Stomach smooth muscle (tissue), 2 donors: ENCODE measurements around the gene EEPD1.

Experiments
- H3K27ac ChIP-seq: one replicate; pipeline ENCODE4 v1.7.0; 2013; ENCODE audit warnings: mild to moderate bottlenecking, low read length, inconsistent platforms
- H3K27me3 ChIP-seq, 2 donors: one replicate each; pipeline ENCODE4 v1.7.0; 2013; ENCODE audit warnings: low read length in 2 of 2; ENCODE audit not compliant: insufficient read depth in 2 of 2, control insufficient read depth in 1 of 2
- H3K36me3 ChIP-seq, 2 donors: one replicate each; pipeline ENCODE4 v1.7.0; 2013; ENCODE audit warnings: low read length in 2 of 2; ENCODE audit not compliant: control insufficient read depth in 2 of 2, insufficient read depth in 2 of 2
- H3K4me1 ChIP-seq: one replicate; pipeline ENCODE4 v1.7.0; 2013; ENCODE audit warnings: low read length; ENCODE audit not compliant: control insufficient read depth, insufficient read depth
- H3K4me3 ChIP-seq, 2 donors: one replicate each; pipeline ENCODE4 v1.7.0; 2013; ENCODE audit warnings: low read length in 2 of 2
- H3K9ac ChIP-seq, 2 donors: one replicate each; pipeline ENCODE4 v1.7.0; 2013; ENCODE audit warnings: low read length in 2 of 2, mild to moderate bottlenecking in 1 of 2
- H3K9me3 ChIP-seq, 2 donors: one replicate each; pipeline ENCODE4 v1.7.0; 2013; ENCODE audit warnings: low read length in 2 of 2; ENCODE audit not compliant: control insufficient read depth in 2 of 2
- donor health status: healthy.
- donor health status: Pancreatic carcinoma.

EEPD1 gene

DNA sequence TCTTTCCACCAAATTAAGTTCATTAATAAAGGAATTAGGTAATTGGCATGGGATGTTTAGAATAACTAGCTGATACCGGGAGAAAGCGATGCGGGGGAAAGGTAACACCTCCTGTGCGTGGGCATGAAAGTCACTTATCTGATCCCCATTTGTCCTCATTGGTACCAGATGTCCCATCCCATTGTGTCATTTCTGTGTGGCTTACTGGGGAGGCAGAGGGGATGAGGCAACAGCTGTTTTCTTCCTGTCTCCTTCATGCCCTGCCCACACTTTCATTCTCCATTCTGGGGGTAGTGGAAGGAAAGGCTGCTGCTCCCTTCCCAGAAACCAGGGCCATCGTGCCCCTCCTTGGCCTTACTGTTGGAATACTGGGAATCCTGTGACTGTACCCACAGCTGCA is 27.1 kb downstream of the EEPD1 start:
- Histone ChIP-seq H3K4me3 (no peak overlapping the region), H3K27me3 (no peaks in the 10 kb centered on the region), H3K36me3 (no peaks in the 10 kb centered on the region), H3K27ac (no peak overlapping the region), H3K9ac (no peak overlapping the region), H3K4me1 (peaks cover 41% of the 10 kb centered on the region), H3K9me3 (no peaks in the 10 kb centered on the region)

- Histone ChIP-seq H3K9ac (no peak overlapping the region), H3K4me3 (no peak overlapping the region), H3K4me1 (peaks cover 34% of the 10 kb centered on the region), H3K9me3 (no peaks in the 10 kb centered on the region), H3K36me3 (no peaks in the 10 kb centered on the region), H3K27me3 (no peaks in the 10 kb centered on the region), H3K27ac (no peak overlapping the region)
These were observed 28.6 kb downstream of the EEPD1 start for GRCh38 chr7:36181668-36182067.

DNA sequence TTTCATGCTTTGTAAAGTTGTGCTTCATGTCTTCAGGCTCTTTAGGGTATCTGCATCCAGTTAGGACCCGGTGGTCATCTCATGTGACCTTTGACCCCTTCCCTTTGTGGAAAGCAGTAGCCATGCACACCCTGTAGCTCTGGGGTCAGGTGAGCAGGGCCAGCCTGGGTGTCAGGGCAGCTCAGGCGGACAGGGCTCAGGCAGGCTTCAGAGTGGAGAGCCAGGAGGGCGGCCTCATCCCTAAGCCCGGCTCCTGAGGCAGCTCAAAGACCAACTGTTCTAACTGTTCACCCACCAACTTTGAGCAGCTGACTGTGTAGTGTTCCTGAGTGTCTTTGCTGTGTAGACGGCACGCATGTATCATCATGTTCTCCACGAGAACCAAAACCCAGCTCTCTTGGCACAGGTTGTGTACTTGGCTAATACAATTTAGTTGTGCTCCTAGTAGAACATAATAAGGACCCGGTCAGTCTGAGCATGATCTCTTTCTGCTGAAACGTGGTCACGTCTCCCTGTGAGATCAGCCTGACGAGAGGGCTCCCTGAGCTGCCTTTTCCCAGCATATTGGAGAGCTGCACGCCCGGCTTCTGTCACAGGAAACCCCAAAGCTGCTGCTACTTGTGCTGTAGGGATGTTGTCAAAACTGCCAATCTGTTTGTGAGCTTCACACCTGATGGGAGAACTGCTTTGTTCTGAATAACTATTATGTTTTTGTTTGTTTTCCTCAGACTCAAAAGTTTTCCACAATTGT is 30.0 kb downstream of the EEPD1 start:
- H3K4me1 ChIP-seq = peaks cover 37% of the 10 kb centered on the region
- no peak overlapping the region for H3K9ac ChIP-seq
- H3K27me3 ChIP-seq = no peaks in the 10 kb centered on the region
- H3K4me3 ChIP-seq = peak overlapping the region in 1 of 2 donors; percentile 35
- no peaks in the 10 kb centered on the region for H3K36me3 ChIP-seq
- H3K27ac ChIP-seq = no peak overlapping the region
- no peaks in the 10 kb centered on the region for H3K9me3 ChIP-seq

DNA sequence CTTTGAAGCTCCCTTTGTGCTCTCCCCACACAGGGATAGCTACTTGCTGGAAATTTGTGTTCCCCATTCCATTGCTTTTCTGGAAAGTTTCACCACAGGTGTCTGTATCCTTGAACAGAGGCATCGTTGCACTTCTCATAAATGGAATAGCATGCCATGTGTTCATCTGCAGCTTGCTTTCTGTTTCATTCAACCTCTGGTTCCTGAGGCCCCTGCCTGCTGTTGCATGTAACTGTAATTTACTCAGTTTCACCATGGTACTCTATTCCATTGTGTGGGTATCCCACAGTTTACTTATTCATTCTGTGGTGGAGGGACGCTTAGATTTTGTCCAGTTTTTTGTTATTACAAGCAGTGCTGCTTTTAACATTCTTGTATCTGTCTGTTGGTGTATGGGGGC is 32.0 kb downstream of the EEPD1 start:
- H3K9me3 ChIP-seq = no peaks in the 10 kb centered on the region
- H3K4me1 ChIP-seq = peaks cover 29% of the 10 kb centered on the region
- no peak overlapping the region for H3K4me3 ChIP-seq
- no peaks in the 10 kb centered on the region for H3K36me3 ChIP-seq
- H3K27ac ChIP-seq = no peak overlapping the region
- H3K27me3 ChIP-seq = no peaks in the 10 kb centered on the region
- H3K9ac ChIP-seq = no peak overlapping the region

DNA sequence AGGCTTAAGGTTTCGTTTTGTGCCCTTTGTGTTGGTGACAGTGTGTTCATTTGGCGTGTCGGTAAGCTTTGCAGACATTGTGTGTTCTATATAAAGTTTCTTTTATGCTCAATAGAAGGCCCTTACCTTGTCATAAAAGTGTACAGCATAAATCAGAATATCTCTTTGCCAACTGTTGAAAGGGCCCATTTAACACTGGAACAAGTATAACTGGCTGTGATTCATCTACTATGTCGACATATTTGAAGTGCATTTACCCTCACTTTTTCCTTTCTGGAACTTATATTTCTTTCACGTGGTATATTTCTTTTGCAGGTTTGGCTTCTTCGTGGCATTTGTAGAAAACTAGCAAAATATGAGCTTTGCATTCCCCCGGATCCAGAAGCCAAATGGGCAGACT is 32.7 kb downstream of the EEPD1 start:
- H3K27ac ChIP-seq = no peak overlapping the region
- H3K9me3 ChIP-seq = no peaks in the 10 kb centered on the region
- H3K9ac ChIP-seq = no peak overlapping the region
- no peaks in the 10 kb centered on the region for H3K27me3 ChIP-seq
- no peak overlapping the region for H3K4me3 ChIP-seq
- no peaks in the 10 kb centered on the region for H3K36me3 ChIP-seq
- peaks cover 27% of the 10 kb centered on the region for H3K4me1 ChIP-seq

DNA sequence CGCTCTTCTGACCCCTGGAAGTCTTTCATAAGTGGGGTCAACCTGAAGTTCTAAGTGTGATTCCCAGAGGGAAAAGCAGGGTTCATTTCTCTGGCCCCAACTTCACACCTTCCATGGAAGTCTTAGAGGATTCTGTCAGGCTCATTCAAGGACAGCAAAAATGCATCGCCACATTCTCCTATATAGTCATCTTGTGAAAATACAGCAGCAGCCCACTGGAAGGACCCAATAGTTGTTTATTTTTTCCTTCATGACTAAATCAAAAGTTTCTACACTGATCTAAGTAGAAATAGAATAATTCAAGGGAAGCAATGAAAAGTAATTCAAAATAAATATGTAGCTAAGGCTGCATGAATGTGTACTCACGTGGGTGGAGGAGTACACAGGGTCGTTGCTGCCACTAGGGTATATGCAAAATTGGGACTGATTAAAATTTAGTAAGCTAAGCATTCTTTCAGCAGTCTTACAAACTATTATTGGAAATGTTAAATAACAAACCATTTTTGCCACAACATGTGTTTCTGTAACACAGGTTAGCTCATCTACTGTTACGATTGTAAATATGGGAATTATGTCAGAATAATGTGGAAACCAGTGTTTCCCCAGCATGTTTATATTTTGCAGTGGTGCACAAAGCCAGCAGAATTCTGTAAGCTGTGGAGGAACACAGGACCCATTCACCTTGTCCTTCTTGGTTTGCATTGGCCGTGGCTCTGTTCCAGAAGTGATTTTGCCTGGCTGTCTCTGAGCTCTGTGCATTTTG is 33.5 kb downstream of the EEPD1 start:
- no peaks in the 10 kb centered on the region for H3K27me3 ChIP-seq
- no peak overlapping the region for H3K4me3 ChIP-seq
- no peaks in the 10 kb centered on the region for H3K9me3 ChIP-seq
- H3K36me3 ChIP-seq = no peaks in the 10 kb centered on the region
- H3K27ac ChIP-seq = no peak overlapping the region
- no peak overlapping the region for H3K9ac ChIP-seq
- peaks cover 27% of the 10 kb centered on the region for H3K4me1 ChIP-seq

GRCh38 chr7:36188266-36188665 is 35.2 kb downstream of the EEPD1 start:
- Histone ChIP-seq H3K9me3 (no peaks in the 10 kb centered on the region), H3K27ac (no peak overlapping the region), H3K4me3 (no peak overlapping the region), H3K27me3 (no peaks in the 10 kb centered on the region), H3K4me1 (peaks cover 25% of the 10 kb centered on the region), H3K9ac (no peak overlapping the region), H3K36me3 (no peaks in the 10 kb centered on the region)

GRCh38 chr7:36188906-36189305 is 35.9 kb downstream of the EEPD1 start:
- H3K27ac ChIP-seq = no peak overlapping the region
- no peaks in the 10 kb centered on the region for H3K36me3 ChIP-seq
- no peak overlapping the region for H3K9ac ChIP-seq
- H3K4me3 ChIP-seq = no peak overlapping the region
- H3K27me3 ChIP-seq = no peaks in the 10 kb centered on the region
- H3K4me1 ChIP-seq = peaks cover 24% of the 10 kb centered on the region
- no peaks in the 10 kb centered on the region for H3K9me3 ChIP-seq

DNA sequence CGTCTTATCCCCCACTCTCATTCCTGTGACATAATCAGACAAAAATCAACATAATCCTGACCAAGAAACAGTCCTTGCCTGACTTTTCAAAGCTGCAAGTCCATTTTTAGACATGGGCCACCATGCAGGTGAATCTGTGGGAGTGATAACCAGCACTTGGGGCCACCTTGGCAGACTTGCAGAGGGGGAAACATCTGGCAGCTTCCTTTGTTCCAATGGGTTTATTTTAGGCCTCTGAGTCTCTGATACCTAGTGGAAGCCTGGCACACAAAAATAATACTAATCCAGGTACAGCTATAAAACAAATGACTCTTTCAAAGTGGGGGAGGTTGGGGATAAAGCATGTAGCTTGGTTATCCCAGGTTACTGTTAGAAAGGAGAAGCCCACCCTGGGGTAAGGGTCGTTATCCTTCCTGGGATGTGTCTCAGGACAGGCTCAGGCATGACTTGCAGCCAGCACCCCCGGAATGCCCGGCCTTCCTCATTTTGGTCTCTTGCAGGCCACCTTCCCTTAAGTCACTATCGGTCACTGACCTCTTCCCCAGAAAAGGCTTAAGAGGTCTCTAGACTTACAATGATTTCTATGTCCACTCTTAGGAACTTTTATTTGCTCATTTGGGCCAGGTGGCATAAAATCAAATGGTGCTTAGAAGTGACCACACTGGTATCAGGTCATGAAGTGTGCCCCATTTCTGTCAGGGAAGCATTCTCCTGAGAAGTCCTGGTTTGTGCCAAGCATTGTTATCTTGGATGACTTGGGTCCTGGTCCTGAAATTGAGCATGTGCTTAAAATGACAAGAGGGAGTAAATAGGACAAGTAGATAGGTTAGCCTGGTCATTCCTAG is 37.6 kb downstream of the EEPD1 start:
- Histone ChIP-seq H3K4me3 (peak overlapping the region in 1 of 2 donors; percentile 44), H3K4me1 (peaks cover 24% of the 10 kb centered on the region), H3K9ac (no peak overlapping the region), H3K27me3 (no peaks in the 10 kb centered on the region), H3K27ac (peak overlapping the region; percentile 11), H3K36me3 (no peaks in the 10 kb centered on the region), H3K9me3 (no peaks in the 10 kb centered on the region)

DNA sequence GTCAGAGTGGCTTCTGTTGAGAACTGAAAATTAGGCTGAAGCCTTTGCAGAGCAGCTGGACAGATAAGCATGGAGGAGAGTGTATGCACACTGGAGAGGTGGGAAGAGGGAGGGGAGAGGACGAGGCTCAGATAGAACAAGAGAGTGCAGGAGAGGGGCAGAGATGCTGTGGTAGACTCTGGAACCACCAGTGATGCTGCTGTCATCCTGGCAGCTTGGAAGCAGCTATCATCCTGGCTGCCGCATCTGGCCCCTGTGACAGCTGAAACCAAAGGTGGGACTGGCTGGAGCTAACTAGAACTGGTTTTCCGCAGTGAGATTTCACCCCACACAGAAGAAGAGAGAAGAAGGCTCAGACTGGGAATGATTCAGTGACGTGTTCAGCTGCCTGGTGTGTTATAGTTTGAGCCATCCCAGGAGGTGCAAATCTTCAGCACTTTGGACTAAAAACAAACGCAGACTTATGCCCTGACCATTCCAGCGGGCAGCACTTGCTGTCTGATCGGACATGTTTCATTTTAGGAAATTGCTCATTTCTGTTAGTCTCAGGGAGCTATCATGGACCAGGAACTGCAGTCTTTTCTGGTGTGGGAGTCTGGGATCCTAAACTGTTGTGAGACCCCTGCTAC is 38.4 kb downstream of the EEPD1 start:
- Histone ChIP-seq H3K4me3 (peak overlapping the region; percentile 23 to 44), H3K9ac (peak overlapping the region in 1 of 2 donors; percentile 21), H3K27ac (peak overlapping the region; percentile 11), H3K4me1 (peaks cover 24% of the 10 kb centered on the region), H3K9me3 (no peaks in the 10 kb centered on the region), H3K27me3 (no peaks in the 10 kb centered on the region), H3K36me3 (no peaks in the 10 kb centered on the region)
